Activated CD8-positive, alpha-beta memory T cell treated with anti-CD3 and anti-CD28 coated beads, Interleukin-2, amount 10 ng/mL, durations not matched to agents 7 days and 5 days (primary cell): ENCODE results near the gene TTC27. TPM values are rescaled to one million over a fixed set of nuclear protein-coding genes. Genes with fewer than 3 reads are reported as not detected.
"Not testable (repeated sequence)": the region's sequence is repeated elsewhere in the genome, so short reads cannot be mapped to it uniquely, and the experiment has no call there.

Experiments
- ATAC-seq: fragments of 150-1000 bp; cut with Tn5 transposase; one replicate; pipeline ENCODE4 v1.10.0; 2021; ENCODE audit warnings: moderate library complexity
- CTCF ChIA-PET: fragments of 350-600 bp; sonication (Branson Sonifier 250); formaldehyde crosslinking; loops from one replicate; lab custom pipeline; 2021; ENCODE audit warnings: antibody characterized with exemption; lab: Charles Lee
- DNase-seq: peaks from one replicate; pipeline ENCODE4 v3.0.0-alpha.2; 2020
- H3K27ac Mint-ChIP-seq: one replicate; pipeline ENCODE4 v1.8.0; 2021; ENCODE audit warnings: mild to moderate bottlenecking, mixed read lengths
- H3K27me3 Mint-ChIP-seq: one replicate; pipeline ENCODE4 v1.8.0; 2021; ENCODE audit warnings: mixed read lengths
- H3K36me3 Mint-ChIP-seq: one replicate; pipeline ENCODE4 v1.8.0; 2021; ENCODE audit warnings: mild to moderate bottlenecking, mixed read lengths
- H3K4me1 Mint-ChIP-seq: one replicate; pipeline ENCODE4 v1.8.0; 2021; ENCODE audit warnings: mixed read lengths
- H3K4me3 Mint-ChIP-seq: one replicate; pipeline ENCODE4 v1.8.0; 2021; ENCODE audit warnings: mild to moderate bottlenecking, moderate library complexity, mixed read lengths
- H3K9me3 Mint-ChIP-seq: one replicate; pipeline ENCODE4 v1.8.0; 2022; ENCODE audit warnings: low read depth, mixed read lengths
- total RNA-seq, 2 experiments: library from RNA; stranded (reverse); gene quantifications; one replicate each; pipeline ENCODE4 v1.2.3, GENCODE V29; 2021

Gene TTC27
- total RNA-seq, 2 experiments from 2014 or later = 17.0 to 22.6 TPM

GRCh38 chr2:32738939-32739338, 111.1 kb downstream of the TTC27 start:
- H3K4me3 Mint-ChIP-seq = no peak overlapping the region
- peaks cover 25% of the 10 kb centered on the region for H3K36me3 Mint-ChIP-seq
- DNase-seq = no peak
- H3K4me1 Mint-ChIP-seq = no peaks in the 10 kb centered on the region
- H3K27me3 Mint-ChIP-seq = no peaks in the 10 kb centered on the region
- H3K9me3 Mint-ChIP-seq = no peaks in the 10 kb centered on the region
- CTCF ChIA-PET = no interaction called here
- ATAC-seq = no peak
- H3K27ac Mint-ChIP-seq = no peak overlapping the region

DNA sequence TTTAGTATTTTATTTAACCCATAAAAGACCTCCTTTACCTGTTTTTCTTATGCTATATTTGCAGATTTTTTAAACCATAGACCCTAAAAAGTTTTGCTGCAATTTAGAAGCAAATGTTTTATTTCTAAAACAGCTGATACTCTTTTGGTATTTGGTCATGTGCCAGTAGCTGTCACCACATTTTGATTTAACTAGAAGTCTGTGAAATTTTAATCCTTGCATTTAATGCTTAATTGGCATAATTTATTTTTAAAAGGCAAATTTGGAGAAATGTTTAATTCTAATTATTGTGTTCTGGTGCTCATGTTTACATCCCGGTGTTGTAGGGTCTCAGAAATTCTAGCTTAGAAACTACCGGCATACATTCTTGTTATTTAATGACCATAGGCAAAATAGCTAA, 111.8 kb downstream of the TTC27 start:
- Mint-ChIP-seq H3K36me3 (peaks cover 30% of the 10 kb centered on the region), H3K4me1 (no peaks in the 10 kb centered on the region), H3K27me3 (no peaks in the 10 kb centered on the region), H3K4me3 (no peak overlapping the region), H3K27ac (no peak overlapping the region), H3K9me3 (no peaks in the 10 kb centered on the region)
- ATAC-seq (no peak), DNase-seq (no peak)
- CTCF ChIA-PET = no interaction called here

DNA sequence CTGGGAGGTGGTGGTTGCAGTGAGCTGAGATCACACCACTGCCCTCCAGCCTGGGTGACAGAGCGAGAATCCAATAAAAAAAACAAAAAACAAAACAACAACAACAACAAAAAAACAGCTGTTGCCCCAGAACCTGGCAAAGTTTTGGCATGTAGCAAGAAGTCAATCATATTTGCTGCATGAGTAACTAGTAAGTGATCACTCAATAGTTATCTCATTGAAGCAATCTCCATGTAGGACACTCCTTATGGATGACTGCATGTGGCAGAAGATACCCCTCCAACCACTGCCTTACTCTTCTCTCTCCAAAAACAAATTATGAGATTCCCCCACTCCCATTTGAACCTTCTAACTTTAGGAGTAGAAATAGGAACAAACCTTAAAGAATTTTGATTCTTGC, 113.7 kb downstream of the TTC27 start:
- Mint-ChIP-seq H3K27ac (no peak overlapping the region), H3K4me3 (no peak overlapping the region), H3K9me3 (peaks cover under 1% of the 10 kb centered on the region), H3K36me3 (peaks cover 33% of the 10 kb centered on the region), H3K27me3 (no peaks in the 10 kb centered on the region), H3K4me1 (peaks cover 4% of the 10 kb centered on the region)
- CTCF ChIA-PET = no interaction called here
- no peak for DNase-seq
- no peak for ATAC-seq

GRCh38 chr2:32742376-32742775, 114.5 kb downstream of the TTC27 start:
- ATAC-seq = no peak
- CTCF ChIA-PET = no interaction called here
- H3K4me1 Mint-ChIP-seq = peaks cover 4% of the 10 kb centered on the region
- DNase-seq = no peak
- H3K27me3 Mint-ChIP-seq = no peaks in the 10 kb centered on the region
- peaks cover 32% of the 10 kb centered on the region for H3K36me3 Mint-ChIP-seq
- H3K9me3 Mint-ChIP-seq = peaks cover 4% of the 10 kb centered on the region
- no peak overlapping the region for H3K27ac Mint-ChIP-seq
- H3K4me3 Mint-ChIP-seq = no peak overlapping the region

GRCh38 chr2:32743480-32744236, 115.8 kb downstream of the TTC27 start:
- H3K36me3 Mint-ChIP-seq = peaks cover 36% of the 10 kb centered on the region
- no peak overlapping the region for H3K4me3 Mint-ChIP-seq
- CTCF ChIA-PET = no interaction called here
- peaks cover 4% of the 10 kb centered on the region for H3K4me1 Mint-ChIP-seq
- DNase-seq (no peak), ATAC-seq (no peak)
- no peaks in the 10 kb centered on the region for H3K27me3 Mint-ChIP-seq
- peaks cover 6% of the 10 kb centered on the region for H3K9me3 Mint-ChIP-seq
- H3K27ac Mint-ChIP-seq = no peak overlapping the region

DNA sequence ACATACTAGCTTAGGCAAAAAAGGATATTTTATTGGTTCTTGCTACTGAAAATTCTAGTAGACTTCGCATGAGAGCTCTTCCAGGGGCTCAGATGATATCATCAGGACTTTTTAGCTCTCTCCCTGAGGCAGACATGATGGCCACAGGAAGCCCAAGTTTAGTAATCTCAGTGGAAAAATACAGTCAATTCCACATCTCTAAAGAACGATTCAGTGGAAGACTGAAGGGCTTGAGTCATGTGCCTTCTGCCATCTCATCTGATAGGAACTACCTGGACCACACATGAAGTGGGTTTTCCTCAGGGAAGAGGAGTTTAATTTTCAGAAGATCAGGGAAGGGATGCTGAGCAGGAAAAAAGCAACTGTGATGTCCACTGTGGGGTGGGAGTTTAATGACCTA, 117.3 kb downstream of the TTC27 start:
- no peak for DNase-seq
- no peak overlapping the region for H3K27ac Mint-ChIP-seq
- H3K27me3 Mint-ChIP-seq = no peaks in the 10 kb centered on the region
- peak; percentile 45 for ATAC-seq
- H3K36me3 Mint-ChIP-seq = peaks cover 42% of the 10 kb centered on the region
- H3K9me3 Mint-ChIP-seq = peaks cover 6% of the 10 kb centered on the region
- no peak overlapping the region for H3K4me3 Mint-ChIP-seq
- H3K4me1 Mint-ChIP-seq = peaks cover 4% of the 10 kb centered on the region
- CTCF ChIA-PET = no interaction called here

- ATAC-seq (no peak), DNase-seq (no peak)
- H3K36me3 Mint-ChIP-seq = peaks cover 42% of the 10 kb centered on the region
- H3K27me3 Mint-ChIP-seq = no peaks in the 10 kb centered on the region
- peaks cover 4% of the 10 kb centered on the region for H3K4me1 Mint-ChIP-seq
- CTCF ChIA-PET = no interaction called here
- H3K4me3 Mint-ChIP-seq = no peak overlapping the region
- no peak overlapping the region for H3K27ac Mint-ChIP-seq
- peaks cover 6% of the 10 kb centered on the region for H3K9me3 Mint-ChIP-seq
Observed at GRCh38 chr2:32745675-32746074, 117.8 kb downstream of the TTC27 start.

DNA sequence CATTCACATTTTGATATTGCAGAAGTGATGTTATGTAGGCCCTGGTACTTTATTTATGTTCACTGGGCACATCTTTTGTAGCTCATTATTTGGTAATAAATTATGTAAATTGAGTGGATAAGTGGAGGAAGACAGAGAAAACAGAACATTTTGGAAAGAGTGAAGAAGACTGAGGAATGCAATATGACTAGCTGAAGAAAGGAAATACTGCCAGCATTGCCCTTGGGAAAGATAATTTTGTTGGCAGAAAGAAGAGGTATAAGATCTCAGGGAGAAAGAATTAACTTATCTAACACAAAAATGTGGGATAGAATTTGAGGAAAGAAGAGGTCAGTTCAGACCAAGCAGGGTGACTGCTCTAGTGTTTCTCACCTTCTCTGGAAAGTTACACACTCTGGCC, 118.8 kb downstream of the TTC27 start:
- Mint-ChIP-seq H3K36me3 (peaks cover 44% of the 10 kb centered on the region), H3K27ac (no peak overlapping the region)
- CTCF ChIA-PET = interaction anchor here (0.5 to 0.6 kb wide), 2 partner anchors 43 to 625 kb away, joined by 3 to 4 read pairs; no protein-coding TSS in a partner anchor

DNA sequence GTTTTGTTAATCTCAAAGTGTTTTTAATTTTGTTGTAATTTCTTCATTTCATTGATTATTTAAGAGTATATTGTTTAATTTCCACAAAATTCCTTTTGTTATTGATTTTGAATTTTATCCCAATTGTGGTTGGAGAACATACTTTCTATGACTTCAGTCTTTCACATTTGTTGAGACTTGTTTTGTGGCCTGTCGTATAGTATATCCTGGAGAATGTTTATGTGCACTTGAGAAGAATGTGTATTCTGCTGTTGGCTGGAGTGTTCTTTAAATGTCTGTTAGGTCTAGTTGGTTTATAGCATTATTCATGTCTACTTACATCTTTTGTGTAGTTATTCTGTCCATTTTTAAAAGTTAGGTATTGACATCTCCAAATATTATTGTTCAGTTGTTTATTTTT, 120.3 kb downstream of the TTC27 start:
- DNase-seq = no peak
- H3K4me1 Mint-ChIP-seq = peaks cover 4% of the 10 kb centered on the region
- no peaks in the 10 kb centered on the region for H3K27me3 Mint-ChIP-seq
- H3K27ac Mint-ChIP-seq = no peak overlapping the region
- CTCF ChIA-PET = no interaction called here
- ATAC-seq = no peak
- no peak overlapping the region for H3K4me3 Mint-ChIP-seq
- H3K9me3 Mint-ChIP-seq = peaks cover 6% of the 10 kb centered on the region
- H3K36me3 Mint-ChIP-seq = peaks cover 44% of the 10 kb centered on the region

More for the DNA sequence above, 118.8 kb downstream of the TTC27 start:
- Mint-ChIP-seq H3K27me3 (no peaks in the 10 kb centered on the region), H3K4me3 (no peak overlapping the region), H3K9me3 (peaks cover 6% of the 10 kb centered on the region), H3K4me1 (peaks cover 4% of the 10 kb centered on the region)
- DNase-seq (no peak), ATAC-seq (no peak)

- peaks cover 3% of the 10 kb centered on the region for H3K4me1 Mint-ChIP-seq
- CTCF ChIA-PET = no interaction called here
- H3K27ac Mint-ChIP-seq = no peak overlapping the region
Observed at GRCh38 chr2:32750880-32751279, 123.0 kb downstream of the TTC27 start.

DNA sequence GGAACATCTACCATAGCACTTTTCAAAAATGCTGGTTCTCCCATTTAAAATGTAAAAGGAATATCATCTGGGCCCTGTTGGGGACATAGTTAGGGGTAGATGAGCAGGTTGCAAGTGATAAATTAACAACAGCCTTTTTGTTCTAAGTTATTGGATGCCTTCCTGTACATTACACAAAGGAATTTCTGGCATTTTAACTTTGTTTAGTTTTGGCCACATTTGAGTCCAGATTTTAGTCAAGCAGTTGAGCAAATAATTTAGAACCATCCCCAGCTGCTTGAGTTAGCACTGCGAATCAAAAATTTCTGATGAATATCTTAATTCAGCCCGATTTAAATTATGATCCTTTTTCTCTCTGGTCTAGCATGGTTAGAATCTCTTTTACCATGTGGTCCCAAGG, 124.4 kb downstream of the TTC27 start:
- CTCF ChIA-PET = no interaction called here
- Mint-ChIP-seq H3K27ac (no peak overlapping the region), H3K36me3 (peaks cover 32% of the 10 kb centered on the region), H3K4me1 (peaks cover 14% of the 10 kb centered on the region), H3K4me3 (no peak overlapping the region), H3K9me3 (peaks cover 2% of the 10 kb centered on the region), H3K27me3 (no peaks in the 10 kb centered on the region)
- no peak for ATAC-seq
- no peak for DNase-seq

More at GRCh38 chr2:32750880-32751279, 123.0 kb downstream of the TTC27 start:
- Mint-ChIP-seq H3K4me3 (no peak overlapping the region), H3K9me3 (peaks cover 6% of the 10 kb centered on the region), H3K36me3 (peaks cover 31% of the 10 kb centered on the region), H3K27me3 (no peaks in the 10 kb centered on the region)
- ATAC-seq (no peak), DNase-seq (no peak)

- ATAC-seq = no peak
- no peak overlapping the region for H3K4me3 Mint-ChIP-seq
- H3K27me3 Mint-ChIP-seq = no peaks in the 10 kb centered on the region
- H3K36me3 Mint-ChIP-seq = peaks cover 32% of the 10 kb centered on the region
- no peak overlapping the region for H3K27ac Mint-ChIP-seq
- CTCF ChIA-PET = no interaction called here
- no peak for DNase-seq
- peaks cover 2% of the 10 kb centered on the region for H3K9me3 Mint-ChIP-seq
- H3K4me1 Mint-ChIP-seq = peaks cover 17% of the 10 kb centered on the region
Observed at GRCh38 chr2:32752952-32753351, 125.1 kb downstream of the TTC27 start.

GRCh38 chr2:32754676-32755075, 126.8 kb downstream of the TTC27 start:
- H3K36me3 Mint-ChIP-seq = peaks cover 27% of the 10 kb centered on the region
- H3K4me1 Mint-ChIP-seq = peaks cover 19% of the 10 kb centered on the region
- H3K4me3 Mint-ChIP-seq, H3K27ac Mint-ChIP-seq, ATAC-seq, H3K9me3 Mint-ChIP-seq, DNase-seq, H3K27me3 Mint-ChIP-seq, CTCF ChIA-PET: not testable (repeated sequence)

- H3K4me1 Mint-ChIP-seq = peaks cover 19% of the 10 kb centered on the region
- H3K36me3 Mint-ChIP-seq = peaks cover 31% of the 10 kb centered on the region
- H3K4me3 Mint-ChIP-seq = peak overlapping the region; percentile 71
- DNase-seq = no peak
- no peaks in the 10 kb centered on the region for H3K9me3 Mint-ChIP-seq
- CTCF ChIA-PET = no interaction called here
- peak overlapping the region; percentile 85 for H3K27ac Mint-ChIP-seq
- ATAC-seq = no peak
- no peaks in the 10 kb centered on the region for H3K27me3 Mint-ChIP-seq
Observed at GRCh38 chr2:32755666-32756065, 127.8 kb downstream of the TTC27 start.
